Memory B cell (primary cell): Measurements from ENCODE around the gene SLC44A3.
"Not testable (repeated sequence)": the region's sequence is repeated elsewhere in the genome, so short reads cannot be mapped to it uniquely, and the experiment has no call there.

Experiments
- ATAC-seq: fragments of 150-1000 bp; cut with Tn5 transposase; 2 replicates; pipeline ENCODE4 v1.10.0; 2021; ENCODE audit warnings: low read depth, mild to moderate bottlenecking, moderate library complexity
- DNase-seq, 2 donors: peaks; one replicate each; pipeline ENCODE4 v3.0.0; 2022; ENCODE audit warnings: low spot score in 2 of 2
- H3K27ac Mint-ChIP-seq: one replicate; pipeline ENCODE4 v1.8.0; 2022; ENCODE audit warnings: mild to moderate bottlenecking, moderate library complexity, mixed read lengths
- H3K27me3 Mint-ChIP-seq: one replicate; pipeline ENCODE4 v1.8.0; 2022; ENCODE audit warnings: mixed read lengths
- H3K36me3 Mint-ChIP-seq: one replicate; pipeline ENCODE4 v1.8.0; 2022; ENCODE audit warnings: mild to moderate bottlenecking, mixed read lengths
- H3K4me1 Mint-ChIP-seq: one replicate; pipeline ENCODE4 v1.8.0; 2022; ENCODE audit warnings: mixed read lengths
- H3K4me3 Mint-ChIP-seq: one replicate; pipeline ENCODE4 v1.8.0; 2022; ENCODE audit warnings: mild to moderate bottlenecking, moderate library complexity, mixed read lengths
- H3K9me3 Mint-ChIP-seq: one replicate; pipeline ENCODE4 v1.8.0; 2022; ENCODE audit warnings: mixed read lengths

SLC44A3 gene

DNA sequence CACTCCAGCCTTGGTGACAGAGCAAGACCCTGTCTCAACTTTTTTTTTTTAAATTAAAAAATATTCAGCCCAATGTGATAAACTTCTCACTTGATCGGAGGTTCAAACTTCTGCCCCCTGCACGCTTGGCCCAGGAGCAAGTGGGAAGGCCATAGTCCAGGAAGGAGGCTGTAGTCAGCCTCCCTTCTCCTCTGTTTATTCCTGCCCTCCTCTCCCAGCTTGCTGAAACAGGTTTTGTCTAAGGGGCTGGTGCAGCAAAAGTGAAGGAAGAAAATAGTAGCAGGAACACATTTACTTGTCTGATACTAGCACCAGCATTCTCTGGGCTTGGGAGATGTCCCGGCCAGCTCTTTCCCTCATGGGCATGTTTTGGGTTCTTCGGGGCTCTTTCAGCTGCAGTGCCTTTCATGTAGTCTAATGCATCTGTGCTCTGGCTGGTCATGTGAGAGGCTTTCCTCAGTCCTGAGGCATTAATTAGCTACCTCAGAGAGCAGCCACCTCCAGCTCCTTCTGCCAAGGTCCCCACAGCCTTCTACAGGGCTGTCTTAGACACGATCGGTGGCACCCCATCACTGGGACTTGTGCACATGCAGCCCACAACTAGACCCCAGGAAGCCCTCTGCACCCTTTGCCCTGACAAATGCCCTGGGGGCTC, 12.9 kb downstream of the SLC44A3 start:
- Mint-ChIP-seq H3K4me3 (no peak overlapping the region), H3K27ac (no peak overlapping the region)

GRCh38 chr1:94836891-94837290, 16.7 kb downstream of the SLC44A3 start:
- Mint-ChIP-seq H3K36me3 (no peaks in the 10 kb centered on the region), H3K27ac (no peak overlapping the region), H3K4me1 (no peaks in the 10 kb centered on the region), H3K4me3 (no peak overlapping the region), H3K9me3 (no peaks in the 10 kb centered on the region), H3K27me3 (peaks cover 5% of the 10 kb centered on the region)
- ATAC-seq: no peak
- no peak for DNase-seq

More for the DNA sequence above, 12.9 kb downstream of the SLC44A3 start:
- no peaks in the 10 kb centered on the region for H3K36me3 Mint-ChIP-seq
- ATAC-seq (no peak), DNase-seq (no peak)
- H3K27me3 Mint-ChIP-seq: peaks cover 7% of the 10 kb centered on the region
- peaks cover 5% of the 10 kb centered on the region for H3K4me1 Mint-ChIP-seq
- no peaks in the 10 kb centered on the region for H3K9me3 Mint-ChIP-seq

GRCh38 chr1:94840381-94840780, 20.2 kb downstream of the SLC44A3 start:
- not testable (repeated sequence) for H3K36me3 Mint-ChIP-seq, H3K4me1 Mint-ChIP-seq
- H3K27me3 Mint-ChIP-seq: peaks cover 13% of the 10 kb centered on the region

GRCh38 chr1:94840808-94841207, 20.7 kb downstream of the SLC44A3 start:
- no peak for DNase-seq
- no peak for ATAC-seq
- Mint-ChIP-seq H3K4me3 (no peak overlapping the region), H3K27me3 (peaks cover 13% of the 10 kb centered on the region), H3K9me3 (no peaks in the 10 kb centered on the region), H3K36me3 (no peaks in the 10 kb centered on the region), H3K4me1 (no peaks in the 10 kb centered on the region), H3K27ac (no peak overlapping the region)

More at GRCh38 chr1:94840381-94840780, 20.2 kb downstream of the SLC44A3 start:
- not testable (repeated sequence) for H3K27ac Mint-ChIP-seq, H3K9me3 Mint-ChIP-seq, ATAC-seq, H3K4me3 Mint-ChIP-seq, DNase-seq

- H3K36me3 Mint-ChIP-seq: no peaks in the 10 kb centered on the region
- DNase-seq: no peak
- no peaks in the 10 kb centered on the region for H3K4me1 Mint-ChIP-seq
- no peaks in the 10 kb centered on the region for H3K9me3 Mint-ChIP-seq
- peaks cover 13% of the 10 kb centered on the region for H3K27me3 Mint-ChIP-seq
- no peak for ATAC-seq
- H3K27ac Mint-ChIP-seq: no peak overlapping the region
- no peak overlapping the region for H3K4me3 Mint-ChIP-seq
Observed at GRCh38 chr1:94843430-94843829, 23.3 kb downstream of the SLC44A3 start.

- H3K27ac Mint-ChIP-seq: no peak overlapping the region
- H3K27me3 Mint-ChIP-seq: peaks cover 16% of the 10 kb centered on the region
- H3K4me1 Mint-ChIP-seq: no peaks in the 10 kb centered on the region
- no peaks in the 10 kb centered on the region for H3K36me3 Mint-ChIP-seq
- ATAC-seq (no peak), DNase-seq (no peak)
- no peaks in the 10 kb centered on the region for H3K9me3 Mint-ChIP-seq
- H3K4me3 Mint-ChIP-seq: no peak overlapping the region
Observed at GRCh38 chr1:94843846-94844245, 23.7 kb downstream of the SLC44A3 start.

GRCh38 chr1:94846308-94846707, 26.2 kb downstream of the SLC44A3 start:
- Mint-ChIP-seq H3K4me3 (no peak overlapping the region), H3K36me3 (no peaks in the 10 kb centered on the region), H3K27me3 (peaks cover 16% of the 10 kb centered on the region), H3K27ac (no peak overlapping the region), H3K9me3 (no peaks in the 10 kb centered on the region), H3K4me1 (no peaks in the 10 kb centered on the region)
- no peak for ATAC-seq
- no peak for DNase-seq

DNA sequence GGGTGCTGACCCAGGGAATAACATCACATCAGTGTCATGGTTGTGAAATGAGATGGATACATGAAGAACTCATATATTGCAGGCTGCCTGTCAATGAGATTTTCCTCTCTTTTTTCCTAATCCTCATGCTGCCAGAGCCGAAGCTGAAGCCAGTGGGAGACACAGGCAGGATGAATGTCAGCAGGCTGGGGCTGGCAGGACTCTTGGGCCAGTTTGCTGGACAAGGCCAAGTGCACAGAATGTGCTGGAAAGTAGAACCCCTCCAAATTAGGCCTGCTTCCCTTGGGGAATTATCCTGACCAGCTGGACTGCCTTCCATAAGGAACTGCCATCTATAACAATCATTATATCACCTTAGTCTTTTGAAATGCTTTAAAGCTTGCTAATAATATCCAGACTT, 31.4 kb downstream of the SLC44A3 start:
- H3K4me3 Mint-ChIP-seq: no peak overlapping the region
- ATAC-seq (no peak), DNase-seq (no peak)
- H3K4me1 Mint-ChIP-seq: no peaks in the 10 kb centered on the region
- H3K36me3 Mint-ChIP-seq: no peaks in the 10 kb centered on the region
- peaks cover 4% of the 10 kb centered on the region for H3K27me3 Mint-ChIP-seq
- no peak overlapping the region for H3K27ac Mint-ChIP-seq
- H3K9me3 Mint-ChIP-seq: no peaks in the 10 kb centered on the region

DNA sequence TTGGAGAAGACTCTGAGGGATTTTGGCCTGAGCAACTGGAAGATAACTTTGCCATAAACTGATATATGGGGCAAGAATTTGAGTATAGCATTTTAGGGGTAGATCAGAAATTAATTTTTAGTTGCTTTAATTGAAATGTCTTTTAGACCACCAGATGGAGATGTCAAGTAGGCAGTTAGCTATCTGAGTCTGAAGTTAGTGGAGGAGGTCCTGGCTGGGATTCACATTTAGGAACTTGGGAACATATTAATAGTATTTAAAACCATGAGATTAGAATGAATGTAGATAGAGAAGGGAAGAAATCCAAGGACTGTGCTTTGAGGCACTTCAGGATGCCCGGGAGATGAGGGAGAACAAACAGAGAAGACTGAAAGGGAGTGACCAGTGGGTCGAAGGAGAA, 32.6 kb downstream of the SLC44A3 start:
- H3K27me3 Mint-ChIP-seq: peaks cover 4% of the 10 kb centered on the region
- DNase-seq (no peak), ATAC-seq (no peak)
- no peaks in the 10 kb centered on the region for H3K9me3 Mint-ChIP-seq
- H3K36me3 Mint-ChIP-seq: no peaks in the 10 kb centered on the region
- H3K4me3 Mint-ChIP-seq: no peak overlapping the region
- no peaks in the 10 kb centered on the region for H3K4me1 Mint-ChIP-seq
- H3K27ac Mint-ChIP-seq: no peak overlapping the region

DNA sequence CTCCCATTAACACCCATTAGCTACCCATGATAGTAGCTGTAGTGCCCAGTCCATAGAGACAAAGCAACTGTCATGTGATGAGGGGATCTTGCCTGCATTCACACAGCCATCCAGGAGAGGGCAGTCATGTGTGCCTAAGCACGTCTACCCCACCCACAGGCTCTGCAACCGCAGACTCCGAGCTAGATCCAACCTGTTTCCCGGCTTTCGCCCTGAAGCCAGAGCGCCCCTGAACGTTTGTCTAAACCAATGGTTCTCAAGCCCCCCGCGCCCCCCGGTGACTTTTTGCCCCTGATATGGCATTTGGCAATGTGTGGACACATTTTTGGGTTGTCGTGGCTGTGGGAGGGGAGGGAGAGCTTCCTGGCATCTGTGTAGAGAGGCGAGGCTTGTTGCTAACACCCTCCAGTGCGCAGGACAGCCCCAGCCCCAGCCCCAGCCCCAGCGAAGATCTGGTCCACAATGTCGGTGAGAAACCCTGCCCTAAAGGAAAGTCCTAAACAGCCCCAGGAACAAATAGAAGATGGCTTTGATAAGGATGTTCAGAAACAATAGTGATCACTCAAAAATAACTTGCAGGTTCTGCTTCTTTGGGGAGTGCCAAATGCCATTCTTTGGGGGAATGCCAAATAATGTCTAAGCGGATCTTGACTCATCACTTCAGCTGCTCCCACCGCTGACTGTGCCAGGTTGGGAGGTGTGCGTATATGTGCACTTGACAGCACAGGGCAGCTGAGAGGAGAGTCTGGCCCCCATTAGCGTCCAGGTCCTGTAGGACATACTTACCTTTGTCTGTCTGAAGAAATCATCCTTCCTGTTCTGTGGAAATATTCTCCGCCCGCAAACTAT, 34.5 kb downstream of the SLC44A3 start:
- H3K27me3 Mint-ChIP-seq: peaks cover 2% of the 10 kb centered on the region
- DNase-seq: peak; percentile 73 to 78
- no peak overlapping the region for H3K4me3 Mint-ChIP-seq
- H3K36me3 Mint-ChIP-seq: no peaks in the 10 kb centered on the region
- H3K9me3 Mint-ChIP-seq: no peaks in the 10 kb centered on the region
- H3K27ac Mint-ChIP-seq: no peak overlapping the region
- H3K4me1 Mint-ChIP-seq: no peaks in the 10 kb centered on the region
- peak; percentile 92 for ATAC-seq

- Mint-ChIP-seq H3K36me3 (no peaks in the 10 kb centered on the region), H3K9me3 (no peaks in the 10 kb centered on the region), H3K27me3 (peaks cover 2% of the 10 kb centered on the region), H3K4me3 (no peak overlapping the region), H3K27ac (no peak overlapping the region), H3K4me1 (no peaks in the 10 kb centered on the region)
- no peak for DNase-seq
- ATAC-seq: no peak
Observed at GRCh38 chr1:94855307-94855700, 35.1 kb downstream of the SLC44A3 start.

DNA sequence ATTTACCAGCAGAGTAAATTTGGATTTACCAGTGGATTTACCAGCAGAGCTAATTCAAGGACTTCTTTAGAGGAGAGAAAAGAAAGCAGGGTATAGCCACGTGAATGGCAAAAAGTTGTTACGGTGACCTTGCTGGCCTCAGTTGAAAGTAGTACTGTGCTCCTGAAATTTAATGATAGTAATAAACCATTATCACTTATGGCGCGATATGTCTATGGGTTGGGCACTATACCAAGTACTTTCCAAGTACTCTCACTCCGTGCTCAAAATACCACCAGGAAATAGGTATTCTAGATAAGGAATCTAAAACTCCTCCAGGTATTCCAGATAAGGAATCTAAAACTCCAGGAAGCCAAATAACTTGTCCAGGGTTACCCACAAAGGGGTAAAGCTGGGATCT, 35.8 kb downstream of the SLC44A3 start:
- Mint-ChIP-seq H3K4me3 (no peak overlapping the region), H3K4me1 (no peaks in the 10 kb centered on the region), H3K9me3 (no peaks in the 10 kb centered on the region), H3K27me3 (peaks cover 2% of the 10 kb centered on the region), H3K27ac (no peak overlapping the region), H3K36me3 (no peaks in the 10 kb centered on the region)
- no peak for ATAC-seq
- DNase-seq: no peak

- no peak overlapping the region for H3K4me3 Mint-ChIP-seq
- no peak overlapping the region for H3K27ac Mint-ChIP-seq
- no peaks in the 10 kb centered on the region for H3K36me3 Mint-ChIP-seq
- peaks cover 2% of the 10 kb centered on the region for H3K27me3 Mint-ChIP-seq
- DNase-seq (no peak), ATAC-seq (no peak)
- H3K4me1 Mint-ChIP-seq: no peaks in the 10 kb centered on the region
- no peaks in the 10 kb centered on the region for H3K9me3 Mint-ChIP-seq
Observed at GRCh38 chr1:94856868-94857267, 36.7 kb downstream of the SLC44A3 start.

DNA sequence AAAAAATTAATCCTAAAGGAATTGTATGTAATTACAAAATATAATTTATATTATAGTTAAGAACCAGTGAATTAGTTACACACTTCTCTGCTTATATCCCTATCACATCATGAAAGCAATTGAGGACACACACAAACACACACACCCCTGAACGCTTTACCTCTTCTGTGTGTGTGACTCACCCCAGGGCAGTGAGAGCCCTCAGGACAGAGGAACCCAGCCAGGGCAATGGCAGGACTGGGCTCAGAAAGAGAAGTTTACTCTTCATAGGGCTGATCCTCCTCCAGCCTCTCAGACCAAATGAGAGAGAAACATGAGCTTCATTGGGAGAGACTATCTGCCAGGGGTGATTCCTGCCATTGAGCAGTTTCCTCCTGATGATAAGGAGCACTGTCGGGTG, 38.1 kb downstream of the SLC44A3 start:
- no peak overlapping the region for H3K27ac Mint-ChIP-seq
- H3K4me3 Mint-ChIP-seq: no peak overlapping the region
- no peaks in the 10 kb centered on the region for H3K36me3 Mint-ChIP-seq
- H3K9me3 Mint-ChIP-seq: no peaks in the 10 kb centered on the region
- ATAC-seq (no peak), DNase-seq (no peak)
- H3K27me3 Mint-ChIP-seq: peaks cover 2% of the 10 kb centered on the region
- no peaks in the 10 kb centered on the region for H3K4me1 Mint-ChIP-seq

GRCh38 chr1:94859174-94859573, 39.0 kb downstream of the SLC44A3 start:
- H3K4me1 Mint-ChIP-seq: no peaks in the 10 kb centered on the region
- no peak for ATAC-seq
- no peaks in the 10 kb centered on the region for H3K36me3 Mint-ChIP-seq
- no peaks in the 10 kb centered on the region for H3K9me3 Mint-ChIP-seq
- H3K27me3 Mint-ChIP-seq: peaks cover 2% of the 10 kb centered on the region
- no peak overlapping the region for H3K4me3 Mint-ChIP-seq
- H3K27ac Mint-ChIP-seq: no peak overlapping the region
- DNase-seq: no peak
